GM18870 (cell line): ENCODE results near the gene C21orf58.
"Not testable (repeated sequence)": the region's sequence is repeated elsewhere in the genome, so short reads cannot be mapped to it uniquely, and the experiment has no call there.

Experiments used
- ATAC-seq: cut with Tn5 transposase; IDR thresholded peaks from one replicate; pipeline ENCODE4 v1.9.1; 2021; ENCODE audit warnings: moderate library complexity; ENCODE audit not compliant: unreplicated experiment

C21orf58 gene

GRCh38 chr21:46323710-46324389, at the start of gene C21orf58, which contains the start of gene PCNT:
Gene C21orf58, minus strand, starts transcription at chr21:46323870. Its CDS starts 1,132 bp downstream, at chr21:46322738.
Gene PCNT, plus strand, starts transcription at chr21:46324156. Its CDS starts 73 bp downstream, at chr21:46324229.
- peak; percentile 70 for ATAC-seq

GRCh38 chr21:46372947-46373346, 49.3 kb upstream of the C21orf58 start:
- ATAC-seq: not testable (repeated sequence)

- no peak for ATAC-seq
Observed at GRCh38 chr21:46372014-46372485, 48.4 kb upstream of the C21orf58 start.

DNA sequence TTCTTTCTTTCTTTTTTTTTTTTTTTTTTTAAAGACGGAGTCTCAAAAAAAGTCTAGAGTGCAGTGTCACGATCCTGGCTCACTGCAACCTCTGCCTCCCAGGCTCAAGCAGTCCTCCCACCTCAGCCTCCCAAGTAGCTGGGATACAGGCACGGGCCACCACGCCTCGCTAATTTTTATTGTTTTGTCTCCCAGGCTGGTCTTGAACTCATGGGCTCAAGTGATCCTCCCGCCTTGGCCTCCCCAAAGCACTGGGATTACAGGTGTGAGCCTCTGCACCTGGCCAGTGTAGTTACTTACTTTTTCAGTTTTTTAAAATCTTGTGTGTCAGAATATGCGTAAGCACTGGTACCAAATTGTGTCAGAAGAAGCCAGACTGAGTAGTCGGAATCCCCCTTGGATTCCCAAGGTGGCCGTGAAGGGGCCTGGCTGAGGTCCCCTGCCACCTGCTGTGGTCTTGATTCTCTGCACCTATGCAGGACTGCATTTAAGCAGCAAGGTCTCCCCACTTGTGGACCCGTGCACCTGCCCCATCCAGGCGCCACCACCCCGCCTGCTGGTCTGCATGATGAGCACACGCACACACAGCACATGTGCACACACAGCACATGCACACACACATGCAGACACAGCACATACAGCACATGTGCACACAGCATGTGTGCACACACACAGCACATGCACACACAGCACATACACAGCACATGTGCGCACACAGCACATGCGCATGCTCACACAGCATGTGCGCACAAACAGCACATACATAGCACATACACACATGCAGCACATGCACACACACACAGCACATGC, 47.7 kb upstream of the C21orf58 start:
- no peak for ATAC-seq

GRCh38 chr21:46369520-46370235, 46.0 kb upstream of the C21orf58 start:
- no peak for ATAC-seq

- peak; percentile 51 for ATAC-seq
Observed at GRCh38 chr21:46368533-46369285, 45.0 kb upstream of the C21orf58 start.

- ATAC-seq: no peak
Observed at GRCh38 chr21:46366966-46367365, 43.3 kb upstream of the C21orf58 start.

DNA sequence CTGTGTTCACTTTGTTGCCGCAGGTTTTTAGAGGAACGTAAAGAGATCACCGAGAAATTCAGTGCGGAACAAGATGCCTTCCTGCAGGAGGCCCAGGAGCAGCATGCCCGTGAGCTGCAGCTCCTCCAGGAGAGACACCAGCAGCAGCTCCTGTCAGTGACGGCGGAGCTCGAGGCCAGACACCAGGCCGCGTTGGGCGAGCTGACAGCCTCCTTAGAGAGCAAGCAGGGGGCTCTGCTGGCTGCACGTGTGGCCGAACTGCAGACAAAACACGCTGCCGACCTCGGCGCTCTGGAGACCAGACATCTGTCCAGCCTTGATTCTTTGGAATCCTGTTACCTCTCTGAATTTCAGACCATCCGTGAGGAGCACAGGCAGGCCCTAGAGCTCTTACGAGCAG, 42.9 kb upstream of the C21orf58 start:
- no peak for ATAC-seq

DNA sequence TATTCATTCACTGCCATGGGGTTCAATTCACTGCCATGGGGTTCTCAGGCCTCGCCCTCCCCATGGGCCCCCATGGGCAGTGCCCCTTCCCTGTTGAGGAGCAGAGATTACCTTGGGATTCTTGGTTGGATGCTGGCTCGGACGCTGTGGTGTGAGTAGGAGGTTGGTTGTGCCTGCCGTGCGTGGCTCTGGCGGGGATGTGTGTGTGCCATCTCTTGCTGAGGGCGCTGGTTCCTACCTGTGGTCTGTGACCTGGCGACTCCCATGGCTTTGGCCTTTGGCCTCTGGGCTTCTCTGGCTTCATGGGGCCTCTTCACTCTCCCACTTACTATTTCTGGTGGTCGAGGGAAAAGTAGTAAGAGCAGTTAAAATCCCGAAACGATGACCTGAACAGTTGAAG, 42.4 kb upstream of the C21orf58 start:
- no peak for ATAC-seq

- ATAC-seq: no peak
Observed at GRCh38 chr21:46363698-46364097, 40.0 kb upstream of the C21orf58 start.

DNA sequence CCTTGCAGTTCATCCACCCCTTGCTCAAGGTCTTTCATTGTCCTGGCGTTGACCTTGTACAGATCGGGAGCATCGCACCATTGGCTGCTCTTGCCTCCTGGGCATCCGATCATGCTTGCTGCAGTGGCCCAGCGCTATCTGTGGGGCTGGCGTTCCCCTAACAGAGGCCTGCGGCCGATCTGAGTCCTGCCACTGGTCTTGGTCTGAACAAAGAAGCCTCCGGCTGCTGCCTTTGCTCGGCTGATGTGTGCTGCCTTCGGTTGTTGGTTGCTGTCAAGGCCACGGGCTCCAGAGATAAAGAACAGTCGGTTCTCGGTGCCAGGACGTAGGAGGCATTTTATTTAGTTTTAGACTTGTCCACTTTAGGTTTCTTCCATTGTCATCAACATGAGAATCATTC, 39.3 kb upstream of the C21orf58 start:
- ATAC-seq: no peak

- ATAC-seq: no peak
Observed at GRCh38 chr21:46361935-46362334, 38.3 kb upstream of the C21orf58 start.

DNA sequence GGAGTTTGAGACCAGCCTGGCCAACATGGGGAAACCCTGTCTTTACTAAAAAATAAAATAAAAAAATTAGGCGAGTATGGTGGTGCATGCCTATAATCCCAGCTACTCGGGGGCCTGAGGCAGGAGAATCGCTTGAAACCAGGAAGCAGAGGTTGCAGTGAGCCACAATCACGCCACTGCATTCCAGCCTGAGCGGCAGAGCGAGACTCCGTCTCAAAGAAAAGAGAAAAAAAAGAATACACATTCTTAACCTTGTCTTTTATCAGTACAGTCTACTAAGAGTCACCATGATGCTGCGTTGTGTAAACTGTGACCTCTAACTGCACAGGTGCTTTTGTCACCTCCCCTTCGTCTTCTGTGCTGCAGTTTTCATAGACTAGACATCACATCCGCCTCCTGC, 37.5 kb upstream of the C21orf58 start:
- no peak for ATAC-seq

DNA sequence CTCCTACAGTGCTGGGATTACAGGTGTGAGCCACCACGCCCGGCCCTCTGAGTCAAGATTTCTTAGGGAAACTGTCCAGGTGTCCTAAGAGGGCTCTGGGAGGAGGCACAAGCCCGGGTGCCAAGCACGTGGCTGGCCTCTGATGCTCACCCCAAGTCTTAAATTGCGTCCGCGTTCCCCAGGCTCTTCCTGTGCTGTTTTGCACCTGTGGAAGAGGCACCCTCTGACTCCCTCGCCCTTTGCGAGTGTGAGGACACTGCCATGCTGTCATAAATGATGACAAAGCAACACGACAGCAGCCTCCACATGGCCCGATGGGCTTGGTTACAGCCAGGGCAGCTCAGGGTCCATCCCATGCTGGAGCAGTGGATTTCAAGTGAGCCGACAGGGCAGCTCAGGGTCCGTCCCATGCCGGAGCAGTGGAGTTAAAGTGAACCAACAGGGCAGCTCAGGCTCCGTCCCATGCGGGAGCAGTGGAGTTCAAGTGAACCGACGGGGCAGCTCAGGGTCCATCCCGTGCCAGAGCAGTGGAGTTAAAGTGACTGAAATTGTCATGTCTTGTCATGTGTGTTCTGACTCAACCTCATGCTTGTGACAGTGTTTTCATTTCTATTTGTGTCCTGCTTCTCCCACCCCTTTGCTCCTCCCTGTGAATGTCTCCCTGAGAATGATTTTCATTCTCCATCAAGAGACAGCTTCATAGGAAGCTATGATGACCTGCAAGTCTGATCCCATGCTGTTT, 34.2 kb upstream of the C21orf58 start:
- ATAC-seq: no peak

DNA sequence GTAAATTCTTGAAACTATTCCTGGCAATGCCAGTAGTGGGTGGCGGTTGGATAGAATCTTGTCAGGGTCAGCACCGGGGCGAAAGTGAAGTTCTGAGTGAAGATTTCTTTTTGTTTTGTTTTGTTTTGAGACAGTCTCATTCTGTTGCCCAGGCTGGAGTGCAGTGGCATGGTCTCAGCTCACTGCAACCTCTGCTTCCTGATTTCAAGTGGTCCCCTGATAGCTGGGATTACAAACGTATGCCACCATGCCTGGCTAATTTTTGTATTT, 33.6 kb upstream of the C21orf58 start:
- ATAC-seq: no peak

DNA sequence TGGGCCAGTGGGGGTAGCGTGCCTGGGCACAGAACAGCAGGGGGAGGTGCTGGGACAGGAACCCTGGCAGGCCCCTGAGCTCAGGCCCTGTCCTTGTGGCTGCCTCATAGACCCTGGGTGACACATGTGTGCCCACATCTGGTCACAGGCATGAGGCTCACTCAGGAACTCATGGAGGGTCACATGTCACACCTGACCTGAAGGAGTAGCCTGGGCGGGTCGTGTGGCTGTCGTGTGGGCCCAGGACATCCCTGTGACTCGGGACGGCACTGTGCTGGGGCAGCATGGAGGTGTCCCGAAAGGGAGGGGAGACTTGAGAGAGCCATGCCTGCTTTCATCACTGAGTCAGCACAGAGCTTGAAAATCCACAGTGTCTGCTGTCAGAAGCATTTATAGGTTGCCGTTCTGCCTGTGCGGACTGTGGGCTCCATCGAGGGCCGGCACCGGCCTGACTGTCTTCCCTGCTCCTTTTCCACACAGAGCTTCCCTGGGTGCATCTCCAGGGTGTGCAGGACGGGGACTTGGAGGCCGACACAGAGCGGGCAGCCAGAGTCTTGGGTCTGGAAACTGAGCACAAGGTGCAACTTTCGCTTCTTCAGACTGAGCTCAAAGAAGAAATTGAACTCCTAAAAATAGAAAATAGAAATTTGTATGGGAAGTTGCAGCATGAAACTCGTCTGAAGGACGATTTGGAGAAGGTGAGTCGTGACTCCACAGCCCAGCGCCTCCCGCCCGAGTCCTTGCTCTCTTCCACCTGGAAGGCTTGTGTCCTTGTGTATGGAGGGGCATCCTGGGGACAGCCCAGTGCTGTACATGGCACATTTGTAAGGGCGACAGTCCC, 33.0 kb upstream of the C21orf58 start:
- no peak for ATAC-seq

- ATAC-seq: no peak
Observed at GRCh38 chr21:46356005-46356338, 32.3 kb upstream of the C21orf58 start.

DNA sequence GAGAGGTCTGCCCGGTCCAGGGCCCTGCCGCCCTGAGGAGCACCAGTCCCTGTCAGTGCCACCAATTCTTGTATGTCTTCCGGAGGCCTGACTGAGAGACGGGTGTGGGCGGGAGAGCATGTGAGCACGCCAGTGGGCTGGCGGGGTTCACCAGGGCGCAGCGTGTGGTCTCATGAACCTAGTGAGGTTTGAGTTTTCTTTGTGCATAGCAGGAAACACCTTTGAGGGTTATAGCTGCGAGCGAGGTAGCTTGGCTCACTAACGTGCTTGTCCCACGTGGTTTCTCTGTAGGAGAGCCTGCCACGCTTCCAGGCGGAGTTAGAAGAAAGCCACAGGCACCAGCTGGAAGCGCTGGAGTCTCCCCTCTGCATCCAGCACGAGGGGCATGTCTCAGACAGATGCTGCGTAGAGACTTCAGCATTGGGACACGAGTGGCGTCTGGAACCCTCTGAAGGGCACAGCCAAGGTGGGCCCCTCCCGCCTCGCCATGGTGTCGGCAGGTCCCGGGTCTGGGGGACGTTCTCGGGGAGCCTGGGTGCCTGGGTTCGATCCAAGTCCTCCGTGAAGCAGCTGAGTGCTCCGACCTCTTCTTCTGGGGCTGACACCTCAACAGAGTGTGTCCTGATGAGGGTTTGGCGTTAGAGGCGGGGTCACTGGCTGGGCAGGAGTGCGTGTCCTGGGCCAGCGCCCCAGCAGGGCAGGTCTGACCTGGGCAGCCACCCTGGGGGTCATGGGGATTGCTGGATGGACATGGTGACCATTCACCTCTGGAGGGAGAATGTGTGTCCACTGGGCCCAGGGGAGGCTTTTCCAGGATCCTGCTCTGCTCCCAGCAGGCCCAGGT, 31.7 kb upstream of the C21orf58 start:
- no peak for ATAC-seq

DNA sequence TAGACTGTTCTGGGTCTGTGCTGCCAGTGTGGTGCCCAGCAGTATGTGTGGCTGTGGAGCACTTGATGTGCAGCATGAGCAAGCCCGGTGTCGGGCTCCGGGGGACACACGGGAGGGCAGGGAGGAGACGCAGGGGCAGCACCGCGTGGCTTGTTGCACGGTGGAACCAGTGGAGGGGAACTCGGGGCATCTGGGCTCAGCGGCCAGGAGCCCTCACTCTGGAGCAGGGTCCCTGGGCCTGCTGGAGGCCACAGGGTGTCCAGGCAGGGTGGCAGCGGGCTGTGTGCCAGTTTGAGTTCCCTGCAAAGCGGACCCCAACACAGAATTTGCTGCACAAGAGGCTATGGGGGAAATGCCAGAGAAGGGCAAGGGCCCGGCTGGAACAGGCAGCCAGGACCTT, 30.8 kb upstream of the C21orf58 start:
- ATAC-seq: no peak
